Astrocyte of the cerebellum (primary cell): ENCODE measurements around the gene IL22.
A peak's percentile ranks its signal among the peaks of the same experiment; 100 is the strongest.

Source experiments
- DNase-seq: peaks from one replicate; pipeline ENCODE4 v3.0.0-alpha.2; 2011; ENCODE audit warnings: low read depth
- H3K4me3 ChIP-seq: 2 replicates; pipeline ENCODE4 v1.5.1; 2011; ENCODE audit warnings: mild to moderate bottlenecking, low read depth, low read length, moderate library complexity
- CTCF ChIP-seq: IDR thresholded peaks from 2 replicates; pipeline ENCODE4 v1.5.1; 2012; ENCODE audit warnings: low read length, low read depth, moderate library complexity, mild to moderate bottlenecking; ENCODE audit errors: missing control alignments
- in situ Hi-C: cut with HindIII; loops from 2 replicates; pipeline ENCODE4 v1.10.0; 2017; ENCODE audit warnings: low sequenced_read_pairs

The IL22 gene

DNA sequence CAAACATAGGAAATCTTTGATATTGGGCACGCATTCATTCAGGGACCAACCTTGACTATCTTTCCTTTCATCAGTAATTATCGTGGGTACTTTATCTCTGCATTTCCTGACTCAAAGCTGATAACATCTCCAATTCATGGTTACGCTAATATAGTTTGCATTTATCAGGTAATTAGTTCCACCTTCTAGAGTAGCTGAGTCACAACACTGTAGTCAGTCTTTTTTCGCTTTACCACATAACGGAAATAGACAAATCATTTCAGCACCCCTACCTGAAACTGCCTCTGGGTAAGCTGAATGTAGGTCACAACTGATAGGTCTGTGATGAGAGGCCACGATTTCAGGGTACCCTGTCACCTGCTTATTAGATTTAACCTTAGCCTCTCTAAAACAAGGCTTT lies 36.7 kb upstream of the IL22 start:
- in situ Hi-C loops, result no loop called here
- H3K4me3 ChIP-seq, result no peak overlapping the region
- peak; percentile 16 for DNase-seq
- TF ChIP-seq CTCF, result no peak

DNA sequence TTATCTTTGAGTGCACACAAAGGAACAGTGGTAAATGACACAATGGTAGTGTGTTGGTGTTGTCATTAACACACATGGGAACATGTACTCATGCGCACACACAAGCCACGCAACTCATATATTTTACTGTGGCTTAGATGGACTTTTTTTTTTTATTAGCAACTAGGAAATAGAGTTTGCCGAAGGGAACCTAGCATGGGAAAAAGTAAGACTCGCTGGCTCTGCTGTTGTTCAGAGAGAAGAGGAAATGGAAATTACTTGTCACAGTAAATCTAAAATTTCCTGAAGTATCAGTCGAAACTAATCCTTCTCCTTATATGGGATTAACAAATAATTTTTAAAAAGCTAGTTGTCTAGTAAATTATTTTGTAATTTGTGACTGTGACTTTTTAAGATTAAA lies 33.7 kb upstream of the IL22 start:
- no peak overlapping the region for H3K4me3 ChIP-seq
- TF ChIP-seq CTCF, result no peak
- in situ Hi-C loops, result no loop called here
- DNase-seq, result no peak

- no peak overlapping the region for H3K4me3 ChIP-seq
- in situ Hi-C loops, result no loop called here
- no peak for TF ChIP-seq CTCF
- DNase-seq, result no peak
Measured at GRCh38 chr12:68286396-68286795, 33.0 kb upstream of the IL22 start.

DNA sequence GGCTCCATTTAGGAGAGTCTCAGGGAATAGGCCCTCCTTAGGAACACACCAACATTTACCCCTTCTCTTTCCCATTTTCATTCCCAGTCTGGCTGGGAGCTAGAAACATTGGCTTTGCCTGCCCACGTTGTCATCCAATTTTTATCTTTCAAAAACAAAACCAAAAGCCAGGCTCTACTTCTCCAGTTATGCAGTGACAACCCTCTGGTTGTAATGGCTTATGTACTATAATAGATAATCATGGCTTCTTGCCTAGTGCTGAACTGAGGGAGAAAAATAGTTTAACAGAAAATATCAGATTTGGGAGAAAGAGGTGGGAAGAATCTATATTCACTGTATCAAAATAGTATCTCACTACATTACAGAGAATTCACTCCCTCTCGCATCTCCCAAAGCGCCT lies 32.1 kb upstream of the IL22 start:
- in situ Hi-C loops, result no loop called here
- no peak overlapping the region for H3K4me3 ChIP-seq
- TF ChIP-seq CTCF, result no peak
- no peak for DNase-seq

- H3K4me3 ChIP-seq, result no peak overlapping the region
- TF ChIP-seq CTCF, result no peak
- DNase-seq, result no peak
- in situ Hi-C loops, result no loop called here
Measured at GRCh38 chr12:68281322-68282077, 28.1 kb upstream of the IL22 start.

GRCh38 chr12:68280240-68280639 lies 26.8 kb upstream of the IL22 start:
- no peak for TF ChIP-seq CTCF
- in situ Hi-C loops, result no loop called here
- DNase-seq, result no peak
- H3K4me3 ChIP-seq, result no peak overlapping the region
